IPS DF 4.7 (cell line): ENCODE measurements around the gene RESP18.

ENCODE experiments used
- DNase-seq: peaks from one replicate; pipeline ENCODE4 v3.0.0-alpha.2; 2013; ENCODE audit warnings: low spot score; ENCODE audit errors: extremely low read depth

RESP18 gene

DNA sequence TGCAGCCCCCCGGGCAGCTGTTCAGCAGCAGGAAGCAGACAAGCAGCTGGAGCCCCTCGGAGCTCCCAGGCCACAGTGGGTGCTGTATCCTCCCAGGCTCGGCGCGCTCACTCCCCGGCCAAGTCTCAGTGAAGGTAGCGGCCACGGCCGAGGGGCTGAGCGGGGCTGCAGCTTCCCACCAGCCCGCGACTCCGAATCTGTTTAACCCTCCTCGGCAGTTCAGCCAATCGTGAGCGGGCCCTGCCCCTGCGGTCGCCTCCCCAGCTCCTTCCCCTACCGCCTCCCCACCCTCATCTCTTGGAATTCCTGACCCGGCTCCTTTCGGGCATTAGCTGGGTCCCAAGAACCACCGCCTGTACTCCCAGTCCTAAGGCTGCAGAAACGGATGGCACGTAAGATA, at the start of gene RESP18:
RESP18 (minus strand) TSS at position 203 of the 400 bp plus-strand sequence.
- DNase-seq: no peak

DNA sequence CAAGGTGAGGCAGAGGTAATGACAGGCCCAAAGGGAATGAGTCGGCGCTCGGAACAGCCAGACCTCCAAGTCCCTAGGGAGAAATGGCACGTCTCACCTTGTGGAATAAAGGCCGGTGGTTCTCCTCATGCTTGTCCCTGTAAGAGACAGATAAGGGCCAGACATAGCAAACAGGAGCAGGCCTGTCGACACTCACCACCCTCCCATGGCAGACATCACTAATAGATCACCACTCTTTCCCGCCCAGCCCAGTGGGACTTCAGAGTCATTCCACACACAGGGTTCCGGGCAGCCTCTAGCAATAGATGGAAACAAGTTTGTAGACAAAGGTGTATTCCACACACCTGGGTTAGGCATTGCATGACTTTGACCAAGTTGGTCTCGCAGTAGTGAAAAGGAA, 48.9 kb upstream of the RESP18 start:
- DNase-seq: no peak

DNA sequence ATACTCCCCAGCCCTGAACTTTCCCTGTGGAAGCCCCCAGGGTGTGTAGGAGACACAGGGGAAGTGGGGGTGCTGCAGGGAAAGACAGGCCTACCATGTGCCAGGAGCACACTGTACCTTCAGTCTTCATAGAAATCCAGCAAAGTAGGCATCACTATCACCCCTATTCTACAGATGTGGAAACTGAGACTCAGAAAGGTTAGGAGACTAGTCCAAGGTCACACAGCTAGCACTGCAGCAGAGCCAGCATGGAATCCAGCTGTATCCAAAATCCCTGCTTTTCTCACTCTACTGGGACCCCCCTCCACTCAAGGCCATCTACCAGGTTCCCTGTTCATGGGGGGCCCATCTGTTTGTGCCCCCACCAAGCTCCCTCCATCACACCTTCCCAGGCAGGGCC, 48.4 kb upstream of the RESP18 start:
- DNase-seq: no peak

DNA sequence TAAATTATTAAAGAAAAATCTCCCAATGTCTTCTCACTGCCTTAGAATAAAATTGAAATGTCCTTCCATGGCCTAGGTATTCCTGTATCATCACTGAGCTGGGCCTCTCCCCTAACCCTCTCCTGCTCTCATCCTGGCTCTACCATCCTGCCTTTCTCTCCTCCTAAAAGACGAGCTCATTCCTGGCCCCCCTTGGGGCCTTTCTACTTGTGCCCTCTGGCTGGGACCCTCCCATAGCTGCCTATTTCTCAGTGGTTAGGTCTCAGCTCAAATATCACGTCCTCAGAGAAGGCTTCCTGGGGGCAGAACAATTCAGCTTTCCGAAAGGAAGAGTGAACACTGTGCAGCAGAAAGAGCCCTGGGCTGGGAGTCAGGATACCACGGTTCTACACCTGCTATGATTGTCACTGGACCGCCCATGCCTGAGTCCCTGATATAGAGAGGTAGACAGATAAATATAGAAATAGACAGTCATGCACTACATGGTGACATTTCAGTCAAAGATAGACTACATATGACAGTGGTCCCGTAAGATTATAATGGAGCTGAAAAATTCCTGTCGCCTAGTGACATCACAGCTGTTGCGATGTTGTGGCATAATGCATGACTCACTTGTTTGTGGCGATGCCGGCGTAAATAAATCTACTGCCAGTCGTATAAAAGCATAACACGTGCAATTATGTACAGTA, 45.8 kb upstream of the RESP18 start:
- DNase-seq: no peak

DNA sequence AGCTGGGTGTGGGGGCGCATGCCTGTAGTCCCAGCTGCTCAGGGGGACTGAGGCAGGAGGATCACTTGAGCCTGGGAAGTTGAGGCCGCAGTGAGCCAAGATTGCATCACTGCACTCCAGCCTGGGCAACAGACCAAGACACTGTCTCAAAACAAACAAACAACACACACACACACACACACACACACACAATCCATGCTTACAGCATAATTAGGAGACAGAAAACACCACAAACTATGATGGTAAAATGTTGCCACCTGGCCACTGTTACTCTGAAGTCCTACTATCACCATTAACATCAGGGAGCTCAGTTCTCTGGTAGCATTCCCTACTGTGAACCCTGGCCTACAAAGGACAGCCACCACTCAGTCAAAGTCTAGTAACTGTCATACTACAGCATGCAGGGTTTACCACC, 36.9 kb upstream of the RESP18 start:
- DNase-seq: no peak

DNA sequence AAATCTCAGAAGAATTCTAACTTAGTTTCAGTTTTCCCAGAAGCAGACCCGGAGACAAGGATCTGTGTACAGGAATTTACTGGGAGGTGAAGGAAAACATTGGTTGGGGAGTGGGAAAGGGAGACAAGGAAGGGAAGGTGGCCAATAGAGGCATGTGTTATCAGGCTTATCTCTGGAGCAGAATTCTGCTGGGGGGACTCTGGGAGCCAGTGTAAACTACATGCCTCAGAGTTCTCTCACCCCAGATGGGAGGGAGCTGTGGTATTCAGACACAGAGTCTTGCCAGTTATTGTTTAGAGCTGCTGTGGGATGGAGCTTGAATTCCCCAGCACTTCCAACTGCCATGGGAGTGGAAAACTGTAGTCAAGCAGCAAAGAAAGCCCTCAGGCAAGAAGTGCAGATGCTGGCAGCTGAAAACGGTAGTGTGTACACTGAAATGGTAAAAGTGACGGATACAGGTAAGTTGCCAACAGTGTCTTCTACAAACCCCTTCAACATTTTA, 36.2 kb upstream of the RESP18 start:
- no peak for DNase-seq

DNA sequence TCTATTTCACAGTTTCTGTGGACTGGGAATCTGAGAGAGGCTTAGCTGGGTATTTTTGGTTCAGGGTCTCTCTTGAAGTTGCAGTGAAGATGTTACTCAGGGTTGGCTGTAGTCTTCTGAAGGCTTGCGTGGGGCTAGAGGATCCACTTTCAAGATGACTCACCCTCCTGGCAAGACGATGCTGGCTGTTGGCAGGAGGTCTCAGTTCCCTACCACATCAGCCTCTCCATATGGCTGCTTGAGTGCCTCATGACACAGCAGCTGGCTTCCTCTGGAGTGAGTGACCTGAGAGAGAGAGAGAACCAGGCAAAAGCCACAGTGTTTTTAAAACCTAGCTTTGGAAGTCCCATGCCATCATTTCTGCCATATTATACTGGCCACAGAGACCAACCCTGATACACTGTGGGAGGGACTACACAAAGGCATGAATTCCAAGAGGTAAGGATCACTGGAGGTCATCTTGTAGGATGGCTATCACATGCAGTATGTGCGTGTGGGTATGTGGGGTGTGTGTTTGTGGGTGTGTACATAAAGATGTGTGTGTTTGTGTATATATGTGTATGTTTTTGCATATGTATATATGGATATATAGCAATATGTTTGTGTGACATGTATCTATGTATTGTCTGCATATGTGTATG, 30.1 kb upstream of the RESP18 start:
- DNase-seq: no peak

DNA sequence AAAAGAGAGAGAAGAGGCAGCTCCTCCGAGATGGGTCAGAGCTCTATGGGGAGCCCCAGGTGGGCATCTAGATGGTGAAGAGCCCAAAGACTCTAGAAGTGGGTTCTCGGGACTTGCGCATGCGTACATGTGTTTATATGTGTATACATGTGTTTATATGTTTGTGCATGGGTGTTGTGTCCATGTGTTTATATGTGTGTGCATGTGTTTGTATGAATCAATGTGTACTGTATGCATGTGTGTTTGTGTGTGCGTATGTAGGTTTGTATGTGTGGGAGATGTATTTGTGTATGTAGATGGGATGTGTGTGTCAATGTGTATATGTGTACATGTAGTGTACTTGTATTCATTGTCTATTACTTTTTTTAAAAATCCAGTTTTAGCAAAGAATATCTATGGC, 29.5 kb upstream of the RESP18 start:
- DNase-seq: no peak

DNA sequence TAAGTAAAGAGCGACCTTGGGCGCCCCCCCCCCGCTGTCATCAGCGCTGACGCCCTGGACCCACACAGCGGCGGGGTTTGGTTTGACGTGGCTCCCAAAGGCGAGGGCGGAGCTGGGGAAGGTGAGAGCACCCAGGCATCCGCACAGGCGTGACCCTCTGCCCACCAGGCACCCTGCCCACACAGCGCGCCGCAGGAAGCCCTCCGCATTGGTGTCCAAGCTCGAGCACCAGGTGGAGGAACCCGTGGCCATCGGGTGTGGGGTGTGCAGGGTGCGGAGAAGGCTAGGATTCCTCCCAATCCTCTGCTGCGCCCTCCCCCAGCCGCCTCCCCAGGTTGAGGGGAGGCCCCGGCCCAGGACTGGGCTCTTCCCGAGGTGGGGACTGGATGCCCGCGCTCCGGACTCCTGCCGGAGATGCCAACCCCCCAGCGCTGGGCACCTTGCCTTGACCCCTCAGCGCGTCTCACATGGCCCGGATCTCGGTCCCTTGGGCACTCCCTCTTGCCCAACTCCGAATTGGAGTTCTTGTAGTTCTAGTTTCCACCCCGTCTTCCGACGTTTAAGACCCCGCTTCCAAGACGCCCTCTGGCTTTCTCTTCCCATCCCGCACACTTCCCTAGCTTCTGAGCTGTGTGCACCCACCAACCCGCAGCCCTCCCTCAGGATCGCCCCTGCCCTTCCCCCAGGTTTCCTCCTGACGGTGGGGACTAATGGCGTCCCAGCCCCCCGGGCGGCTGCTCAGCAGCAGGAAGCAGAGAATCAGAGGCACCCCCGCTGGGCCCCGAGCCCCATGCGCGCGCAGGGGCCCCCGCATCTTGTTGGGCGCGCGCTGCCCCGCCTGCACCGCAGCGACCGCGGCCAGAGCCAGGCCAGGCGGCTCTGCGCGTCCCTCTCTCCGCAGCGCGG, 25.9 kb upstream of the RESP18 start:
- no peak for DNase-seq

DNA sequence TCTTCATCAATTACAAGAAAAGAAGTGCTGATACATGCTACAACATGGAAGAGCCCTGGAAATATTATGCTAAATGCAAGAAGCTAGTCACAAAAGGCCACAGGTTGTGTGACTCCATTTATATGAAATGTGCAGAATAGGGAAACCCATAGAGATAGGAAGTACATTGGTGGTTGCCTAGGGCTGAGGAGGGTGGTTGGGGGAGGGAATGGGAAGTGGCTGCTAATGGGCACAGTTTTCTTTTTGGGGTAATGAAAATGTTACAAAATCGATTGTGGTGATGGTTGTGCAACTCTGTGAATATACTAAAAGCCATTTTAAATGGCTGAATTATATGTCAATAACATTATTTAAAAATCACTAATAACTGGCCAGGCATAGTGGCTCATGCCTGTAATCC, 24.3 kb upstream of the RESP18 start:
- DNase-seq: no peak

DNA sequence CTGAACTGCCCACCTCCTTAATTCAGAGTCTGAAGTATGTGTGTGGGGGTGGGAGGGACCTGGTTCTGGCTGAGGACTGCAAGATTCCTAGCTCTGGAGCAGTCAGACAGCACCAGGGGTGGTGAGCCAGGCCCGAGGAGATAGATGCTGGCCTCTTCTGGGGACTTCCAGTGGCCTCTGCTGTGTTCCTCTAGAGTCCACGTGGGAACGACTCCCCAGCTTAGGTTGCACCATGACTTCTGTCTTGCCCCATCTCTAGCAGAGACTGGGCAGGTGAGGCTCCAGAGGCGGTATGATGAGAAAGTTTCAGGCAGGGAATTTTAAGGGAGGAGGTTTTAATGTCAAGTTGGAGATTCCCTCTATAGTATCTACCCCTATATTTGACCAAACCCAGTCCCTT, 22.0 kb upstream of the RESP18 start:
- no peak for DNase-seq

DNA sequence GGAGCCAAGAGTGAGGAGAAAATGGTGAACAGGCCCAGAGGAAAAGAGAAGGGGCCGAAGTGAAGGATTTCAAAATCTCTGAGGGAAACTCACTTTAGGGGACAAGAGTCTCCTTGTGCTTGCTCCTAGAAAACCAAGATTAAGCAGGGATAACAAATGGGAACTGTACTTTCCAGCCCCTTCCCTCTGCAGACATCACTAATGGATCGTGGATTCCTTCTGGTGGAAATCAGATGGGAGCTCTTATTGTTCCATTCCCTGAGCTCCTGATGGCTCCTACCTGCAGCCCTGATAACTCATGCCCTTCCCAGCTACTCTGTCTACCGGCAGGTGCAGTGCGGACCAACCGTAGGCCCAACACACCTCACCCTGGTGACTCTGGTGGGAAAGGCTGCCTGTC, 20.6 kb upstream of the RESP18 start:
- DNase-seq: no peak

DNA sequence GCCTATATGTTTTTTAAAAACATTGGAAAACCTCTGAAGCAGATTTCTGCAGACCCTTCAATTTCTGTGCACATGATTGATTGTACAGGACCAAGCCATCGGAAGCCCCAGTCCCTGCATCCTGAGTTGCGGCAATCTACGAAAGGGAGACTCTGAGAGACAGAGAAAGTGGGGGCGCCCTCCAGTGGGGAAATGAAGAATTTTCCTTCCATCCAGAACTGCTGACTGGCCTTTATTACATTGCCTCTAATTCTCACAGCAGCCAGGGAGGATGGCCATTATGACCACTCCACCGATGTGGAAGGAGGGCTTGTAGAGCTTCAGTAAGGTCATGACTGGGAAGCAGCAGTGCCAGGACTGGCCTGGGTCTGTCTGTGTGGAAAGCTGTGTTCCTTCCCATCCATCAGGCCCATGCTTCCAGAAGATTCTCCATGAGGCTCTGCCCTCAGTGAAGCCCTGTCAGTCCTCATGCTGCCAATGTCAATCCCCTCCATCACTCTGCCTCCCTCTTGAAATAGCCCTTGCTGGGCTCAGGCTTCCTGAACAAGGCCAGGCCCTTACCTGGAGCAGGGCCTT, 20.0 kb upstream of the RESP18 start:
- peak; percentile 38 for DNase-seq

DNA sequence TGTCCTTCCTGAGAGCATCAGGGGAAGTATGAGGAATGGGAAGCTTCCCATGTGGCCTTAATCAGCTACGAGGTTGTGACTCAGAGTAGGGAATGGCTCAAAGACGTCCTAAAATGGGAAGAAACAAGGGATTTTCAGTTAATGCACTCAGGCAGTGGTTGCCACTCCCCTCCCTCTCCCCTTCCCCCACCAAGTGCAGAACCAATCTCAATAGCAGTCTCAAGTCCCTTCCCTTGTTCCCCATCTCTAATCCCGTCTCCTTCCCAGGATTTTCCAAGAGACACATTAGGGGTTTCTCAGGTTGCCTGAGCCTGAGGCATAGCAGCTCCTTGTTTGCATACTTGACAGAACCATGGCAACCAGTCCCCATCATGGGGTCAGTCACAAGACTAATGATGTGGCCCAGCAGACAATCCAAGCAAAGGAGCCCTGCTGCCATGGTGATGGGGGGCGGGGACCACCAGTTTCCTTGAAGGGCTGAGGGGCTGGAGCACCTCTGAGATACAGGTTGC, 18.2 kb upstream of the RESP18 start:
- no peak for DNase-seq

DNA sequence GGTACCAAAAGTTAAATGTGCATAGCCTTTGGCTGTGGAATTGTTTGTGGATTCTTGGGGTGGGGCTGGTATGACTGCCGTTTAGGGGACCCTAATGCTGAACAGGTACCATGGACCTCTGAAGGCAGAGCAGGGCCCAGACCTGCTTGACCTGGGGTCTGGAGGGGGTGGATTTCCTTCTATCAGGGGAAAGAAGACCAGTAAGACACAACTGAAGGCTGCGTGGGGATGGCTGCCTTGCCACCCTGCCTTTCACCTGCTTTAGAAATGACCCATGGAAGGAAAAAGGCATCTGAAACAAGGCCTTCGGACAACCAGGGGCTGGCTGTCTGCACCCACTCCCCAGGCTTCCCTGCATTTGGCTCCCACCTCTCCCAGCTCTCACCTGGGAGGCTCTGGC, 17.7 kb upstream of the RESP18 start:
- DNase-seq: no peak

DNA sequence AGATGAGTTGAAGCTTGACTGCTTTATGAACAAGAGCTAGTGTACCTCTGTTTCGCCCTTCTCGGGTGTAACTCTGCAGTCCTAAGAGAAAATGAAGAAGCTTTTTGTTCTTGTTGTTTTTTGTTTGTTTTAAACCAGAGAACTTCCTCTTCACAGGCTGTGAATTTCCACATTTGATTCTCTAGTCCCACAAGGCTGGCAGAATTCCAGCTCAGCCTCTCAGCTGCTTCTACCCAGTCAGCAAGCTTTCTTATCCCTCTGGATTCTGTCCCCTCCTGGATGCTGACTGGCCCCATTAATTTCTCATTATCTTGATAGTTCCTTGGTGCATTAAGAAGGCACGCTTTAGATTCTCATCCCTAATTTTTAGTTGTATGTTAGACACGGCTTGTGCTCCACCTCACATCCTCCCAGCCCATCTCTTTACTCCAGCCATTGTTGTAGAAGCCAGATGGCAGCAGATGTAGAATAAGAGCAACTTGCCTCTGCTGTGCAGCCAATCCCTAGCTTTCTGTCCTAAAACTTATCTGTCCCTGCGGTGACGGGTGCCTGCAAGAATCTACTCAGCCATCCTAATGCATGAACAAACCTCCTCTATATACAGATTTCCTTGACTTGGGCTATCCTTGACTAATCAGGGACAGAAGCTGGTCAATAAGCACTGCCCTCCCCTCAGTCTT, 12.3 kb upstream of the RESP18 start:
- no peak for DNase-seq

DNA sequence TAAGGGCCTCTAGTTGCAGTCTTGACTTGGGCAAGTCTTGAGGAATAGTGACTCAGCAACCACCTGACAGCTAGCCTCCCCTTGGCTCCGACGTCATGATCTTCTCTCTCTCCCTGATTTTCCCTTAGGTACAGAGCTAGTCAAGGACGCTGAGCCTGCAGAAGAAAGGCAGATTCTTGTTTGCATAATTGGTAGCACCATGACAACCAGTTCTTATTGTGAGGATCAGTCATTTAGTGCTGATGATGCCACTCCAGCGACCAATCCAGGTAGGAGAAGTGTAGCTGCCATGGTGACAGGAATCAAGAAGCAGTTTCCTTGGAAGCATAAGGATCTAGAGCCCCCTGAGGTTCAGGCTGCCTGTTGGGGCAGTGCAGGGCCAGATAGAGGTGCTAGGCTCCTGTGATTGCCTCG, 2.8 kb upstream of the RESP18 start:
- DNase-seq: no peak

DNA sequence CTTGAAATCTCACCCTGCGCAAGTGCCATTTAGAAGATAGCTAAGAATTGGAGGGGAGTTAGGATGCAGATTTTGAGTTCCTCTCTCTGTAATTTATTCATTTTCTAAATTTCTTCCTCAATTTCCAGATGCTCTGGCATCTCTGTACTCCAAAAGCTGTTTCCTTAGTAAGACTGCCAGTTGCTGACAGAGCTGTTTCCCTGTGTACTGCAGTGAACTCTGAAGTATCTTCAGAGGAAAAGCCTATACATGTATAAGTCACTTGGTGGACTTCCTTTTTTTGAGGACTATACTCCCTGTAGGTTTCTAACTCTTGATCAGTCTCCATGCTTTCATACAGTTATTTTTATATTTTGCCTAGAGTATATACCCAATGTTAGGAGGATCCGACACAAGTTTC, 1.5 kb upstream of the RESP18 start:
- no peak for DNase-seq

DNA sequence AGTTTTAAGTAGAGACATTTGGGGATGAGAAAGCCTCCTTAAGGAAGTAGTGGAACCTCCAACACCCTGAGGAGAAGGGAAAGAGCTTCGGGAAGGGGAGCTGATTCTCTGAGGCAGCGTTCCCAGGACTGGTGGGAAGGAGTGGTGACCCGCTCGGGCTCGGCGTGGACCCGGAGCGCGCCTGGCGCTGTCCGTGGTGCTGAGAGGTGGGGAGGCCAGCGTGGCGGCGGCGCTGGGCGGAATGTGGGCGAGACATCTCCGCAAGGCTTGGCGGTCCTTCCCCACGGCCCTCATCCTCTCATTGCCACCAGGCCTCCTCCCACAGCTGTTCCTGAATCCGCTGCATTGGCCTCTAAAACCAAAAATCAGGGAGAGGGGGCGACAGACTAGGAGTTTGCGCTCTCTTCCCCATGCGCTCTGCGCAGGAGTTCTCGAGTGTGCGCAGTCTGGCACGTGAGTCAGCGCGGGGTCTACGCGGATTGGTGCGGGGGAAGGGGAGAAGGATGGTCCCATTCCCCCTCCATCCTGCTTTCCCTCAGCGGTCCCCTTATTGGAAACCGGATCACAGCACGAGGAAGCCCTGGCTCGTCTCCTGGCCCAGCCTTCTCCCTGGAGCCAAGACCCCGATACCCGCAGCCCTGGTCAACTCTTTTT, 857 bp downstream of the RESP18 start:
- DNase-seq: no peak

DNA sequence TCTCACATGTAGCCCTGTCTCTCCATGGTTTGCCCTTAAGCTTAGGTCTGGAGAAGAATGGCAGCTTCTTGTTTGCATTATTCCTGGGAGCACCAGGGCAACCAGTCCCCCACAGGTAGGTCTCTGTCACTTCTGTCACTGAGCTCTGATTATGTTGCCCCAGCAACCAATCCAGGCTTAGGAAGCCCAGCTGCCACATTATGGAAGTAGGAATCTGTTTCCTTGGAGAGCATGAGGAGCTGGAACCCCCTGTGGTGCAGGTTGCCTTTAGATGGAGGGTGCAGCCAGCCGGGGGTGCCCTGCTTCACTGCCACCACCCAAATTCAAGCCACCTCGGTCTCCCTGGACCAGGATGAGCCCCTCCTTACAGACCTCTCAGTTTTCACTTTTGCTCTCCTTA, 4.8 kb downstream of the RESP18 start:
- DNase-seq: no peak
